HG03103 (cell line): ENCODE results near the gene PTGER2.

ENCODE experiments used
- ATAC-seq: cut with Tn5 transposase; IDR thresholded peaks from one replicate; pipeline ENCODE4 v1.9.1; 2021; ENCODE audit warnings: low read depth; ENCODE audit not compliant: unreplicated experiment

PTGER2 gene

GRCh38 chr14:52313903-52314594, at the start of gene PTGER2:
Gene PTGER2, plus strand, starts transcription at chr14:52314312. Its CDS starts 237 bp downstream, at chr14:52314549.
- no peak for ATAC-seq

- ATAC-seq: no peak
These were observed 48.9 kb upstream of the PTGER2 start for GRCh38 chr14:52265253-52265652.

GRCh38 chr14:52266179-52266578, 47.9 kb upstream of the PTGER2 start:
- no peak for ATAC-seq

GRCh38 chr14:52266782-52267181, 47.3 kb upstream of the PTGER2 start:
- no peak for ATAC-seq

- no peak for ATAC-seq
These were observed 46.4 kb upstream of the PTGER2 start, which contains the start of gene PTGDR for GRCh38 chr14:52267501-52268278. Gene PTGDR, plus strand, starts transcription at chr14:52267698. Its CDS starts 117 bp downstream, at chr14:52267815.

- ATAC-seq: no peak
These were observed 45.6 kb upstream of the PTGER2 start for GRCh38 chr14:52268279-52269061.

GRCh38 chr14:52269100-52269499, 45.0 kb upstream of the PTGER2 start:
- no peak for ATAC-seq

GRCh38 chr14:52269982-52270381, 44.1 kb upstream of the PTGER2 start:
- ATAC-seq: no peak

- ATAC-seq: no peak
These were observed 42.6 kb upstream of the PTGER2 start for GRCh38 chr14:52271538-52271937.

GRCh38 chr14:52272375-52272774, 41.7 kb upstream of the PTGER2 start:
- ATAC-seq: no peak

GRCh38 chr14:52275372-52275771, 38.7 kb upstream of the PTGER2 start:
- no peak for ATAC-seq

GRCh38 chr14:52277552-52277951, 36.6 kb upstream of the PTGER2 start:
- ATAC-seq: no peak

GRCh38 chr14:52279408-52279807, 34.7 kb upstream of the PTGER2 start:
- no peak for ATAC-seq

- no peak for ATAC-seq
These were observed 31.0 kb upstream of the PTGER2 start for GRCh38 chr14:52283099-52283498.

GRCh38 chr14:52286661-52287649, 27.2 kb upstream of the PTGER2 start:
- no peak for ATAC-seq

- ATAC-seq: no peak
These were observed 17.7 kb upstream of the PTGER2 start for GRCh38 chr14:52296378-52296777.

- ATAC-seq: no peak
These were observed 15.3 kb upstream of the PTGER2 start for GRCh38 chr14:52298795-52299194.

- no peak for ATAC-seq
These were observed 14.3 kb upstream of the PTGER2 start for GRCh38 chr14:52299692-52300278.

GRCh38 chr14:52303236-52303635, 10.9 kb upstream of the PTGER2 start:
- no peak for ATAC-seq
